ENCODE results near the gene MBP. TPM values are rescaled to one million over a fixed set of nuclear protein-coding genes. Genes with fewer than 3 reads are reported as not detected.

MBP gene
- total RNA-seq, 2 donors from 2014 or later: 15.4 to 15.8 TPM

GRCh38 chr18:77144451-77145118 is 12.0 kb upstream of the MBP start:
- no peaks in the 10 kb centered on the region for H3K27me3 ChIP-seq
- no peak overlapping the region for H3K4me3 ChIP-seq
- peaks cover 0 to 3% of the 10 kb centered on the region in 2 donors for H3K9me3 ChIP-seq
- H3K27ac ChIP-seq: no peak overlapping the region
- no peak for TF ChIP-seq CTCF (IDR thresholded peaks at IDR 0.05)
- no peaks in the 10 kb centered on the region for H3K36me3 ChIP-seq
- DNase-seq (ENCODE audit: low spot score): no peak
- H3K4me1 ChIP-seq: no peaks in the 10 kb centered on the region

- Histone ChIP-seq H3K27me3 (no peaks in the 10 kb centered on the region), H3K4me3 (no peak overlapping the region), H3K27ac (no peak overlapping the region), H3K9me3 (peaks cover 0 to 3% of the 10 kb centered on the region in 2 donors), H3K36me3 (no peaks in the 10 kb centered on the region), H3K4me1 (no peaks in the 10 kb centered on the region)
- DNase-seq (ENCODE audit: low spot score): no peak
- TF ChIP-seq CTCF (IDR thresholded peaks at IDR 0.05): no peak
Observed at GRCh38 chr18:77144046-77144445, 11.5 kb upstream of the MBP start.

- Histone ChIP-seq H3K9me3 (peaks cover 0 to 3% of the 10 kb centered on the region in 2 donors), H3K36me3 (no peaks in the 10 kb centered on the region), H3K27me3 (no peaks in the 10 kb centered on the region), H3K4me3 (no peak overlapping the region), H3K4me1 (peaks cover 0 to 3% of the 10 kb centered on the region in 2 donors), H3K27ac (no peak overlapping the region)
- no peak for DNase-seq (ENCODE audit: low spot score)
- TF ChIP-seq CTCF (IDR thresholded peaks at IDR 0.05): no peak
Observed at GRCh38 chr18:77143196-77143595, 10.6 kb upstream of the MBP start.

GRCh38 chr18:77141401-77142118 is 9.0 kb upstream of the MBP start:
- no peaks in the 10 kb centered on the region for H3K36me3 ChIP-seq
- H3K4me3 ChIP-seq: no peak overlapping the region
- peak in 1 of 2 donors; percentile 17 for TF ChIP-seq CTCF (IDR thresholded peaks at IDR 0.05)
- H3K27ac ChIP-seq: peak overlapping the region; percentile 43 to 47
- no peaks in the 10 kb centered on the region for H3K27me3 ChIP-seq
- H3K9me3 ChIP-seq: peaks cover 0 to 3% of the 10 kb centered on the region in 2 donors
- DNase-seq (ENCODE audit: low spot score): no peak
- H3K4me1 ChIP-seq: peaks cover 0 to 8% of the 10 kb centered on the region in 2 donors

- Histone ChIP-seq H3K27ac (peak overlapping the region; percentile 47 to 48), H3K4me1 (peaks cover 0 to 8% of the 10 kb centered on the region in 2 donors), H3K9me3 (peaks cover 0 to 3% of the 10 kb centered on the region in 2 donors), H3K36me3 (no peaks in the 10 kb centered on the region), H3K27me3 (no peaks in the 10 kb centered on the region), H3K4me3 (no peak overlapping the region)
- no peak for TF ChIP-seq CTCF (IDR thresholded peaks at IDR 0.05)
- peak; percentile 83 for DNase-seq (ENCODE audit: low spot score)
Observed at GRCh38 chr18:77140439-77141109, 8.0 kb upstream of the MBP start.

Measured in right atrium auricular region (tissue), 2 donors.